T-cell (primary cell): ENCODE results near the gene RPL18A. TPM values are rescaled to one million over a fixed set of nuclear protein-coding genes. Genes with fewer than 3 reads are reported as not detected.
"Not testable (repeated sequence)": the region's sequence is repeated elsewhere in the genome, so short reads cannot be mapped to it uniquely, and the experiment has no call there.

Experiments used
- ATAC-seq, 4 experiments: fragments of 200-7000 bp in 3 of 4; fragments of 150-1000 bp in 1 of 4; cut with Tn5 transposase; replicated peaks in 1 of 4; 1 replicate in 3 of 4; 2 replicates in 1 of 4; pipeline ENCODE4 v1.10.0; 2021; ENCODE audit warnings: moderate library complexity in 3 of 4, mild to moderate bottlenecking in 2 of 4, moderate number of reproducible peaks in 1 of 4
- CTCF ChIA-PET, 2 donors: fragments of 300-600 bp; sonication (Branson Sonifier 250); formaldehyde crosslinking; loops; one replicate each; lab custom pipeline; 2022; ENCODE audit warnings: antibody characterized with exemption in 2 of 2; lab: Charles Lee
- POLR2A ChIA-PET, 2 donors: fragments of 300-600 bp; sonication (Branson Sonifier 250); formaldehyde crosslinking; loops; one replicate each; lab custom pipeline; 2022; ENCODE audit warnings: antibody characterized with exemption in 2 of 2; lab: Charles Lee
- DNase-seq, 35 experiments: peaks; one replicate each; pipeline versions ENCODE4 v3.0.0 to v3.0.0-alpha.2; 2013 to 2023
- H3K27ac ChIP-seq: one replicate; pipeline ENCODE4 v1.5.1; 2013; ENCODE audit warnings: low read length
- H3K27me3 ChIP-seq, 2 experiments: replicated peaks in 1 of 2; 1 replicate in 1 of 2; 2 replicates in 1 of 2; pipeline versions ENCODE4 v1.6.1 to v1.7.0; 2013; ENCODE audit warnings: low read length in 1 of 2, mixed read lengths in 1 of 2; ENCODE audit not compliant: control insufficient read depth in 2 of 2, insufficient read depth in 2 of 2; ENCODE audit errors: extremely low read depth in 1 of 2
- H3K36me3 ChIP-seq, 2 donors: 1 replicate in 1 of 2; 2 replicates in 1 of 2; pipeline versions ENCODE4 v1.6.1 to v1.7.0; 2013; ENCODE audit warnings: low read length in 1 of 2; ENCODE audit not compliant: control insufficient read depth in 2 of 2, insufficient read depth in 1 of 2; ENCODE audit errors: extremely low read depth in 1 of 2
- H3K4me1 ChIP-seq, 2 experiments: 1 replicate in 1 of 2; 2 replicates in 1 of 2; pipeline versions ENCODE4 v1.6.1 to v1.7.0; 2013; ENCODE audit warnings: low read length in 2 of 2, mixed read lengths in 1 of 2; ENCODE audit not compliant: insufficient read depth in 2 of 2, control insufficient read depth in 1 of 2; ENCODE audit errors: extremely low read depth in 1 of 2
- H3K4me3 ChIP-seq, 2 donors: 1 replicate in 1 of 2; 2 replicates in 1 of 2; pipeline versions ENCODE4 v1.5.1 to v1.7.0; 2013; ENCODE audit warnings: mild to moderate bottlenecking in 2 of 2, low read length in 1 of 2, moderate library complexity in 1 of 2; ENCODE audit not compliant: control insufficient read depth in 1 of 2; ENCODE audit errors: extremely low read depth in 1 of 2
- H3K9me3 ChIP-seq: 2 replicates; pipeline ENCODE4 v1.7.0; 2013
- H3K27ac Mint-ChIP-seq, 2 donors: one replicate each; pipeline ENCODE4 v1.8.0; 2020 to 2021; ENCODE audit warnings: mild to moderate bottlenecking in 2 of 2, mixed read lengths in 2 of 2
- H3K27me3 Mint-ChIP-seq, 2 donors: one replicate each; pipeline ENCODE4 v1.8.0; 2021 to 2022; ENCODE audit warnings: mixed read lengths in 2 of 2
- H3K36me3 Mint-ChIP-seq: one replicate; pipeline ENCODE4 v1.8.0; 2021; ENCODE audit warnings: mixed read lengths
- H3K4me1 Mint-ChIP-seq, 3 donors: one replicate each; pipeline ENCODE4 v1.8.0; 2020 to 2022; ENCODE audit warnings: mixed read lengths in 3 of 3, mild to moderate bottlenecking in 1 of 3
- H3K4me3 Mint-ChIP-seq, 3 donors: one replicate each; pipeline ENCODE4 v1.8.0; 2020 to 2022; ENCODE audit warnings: mild to moderate bottlenecking in 3 of 3, mixed read lengths in 3 of 3, moderate library complexity in 3 of 3
- H3K9me3 Mint-ChIP-seq, 3 donors: one replicate each; pipeline ENCODE4 v1.8.0; 2020 to 2022; ENCODE audit warnings: mixed read lengths in 3 of 3
- WGBS: methylation state at CpG from one replicate; pipeline ENCODE4 v1.1.5; 2013; ENCODE audit warnings: missing lambda C conversion rate; ENCODE audit not compliant: insufficient coverage; 5-methylcytosine and 5-hydroxymethylcytosine counted together
- total RNA-seq, 35 experiments: library from RNA in 6 of 35; stranded (reverse) in 6 of 35; fragments of 120-200 nt in 1 of 35; gene quantifications; one replicate each; pipeline versions ENCODE4 v1.2.1 to v1.2.4 and lab custom pipeline; 2013 to 2026

RPL18A gene
- total RNA-seq, 5 donors from 2014 or later (not counting 1 experiment from before 2014, with no cell fraction given) = 3,000 to 4,207 (median 4,048) TPM

DNA sequence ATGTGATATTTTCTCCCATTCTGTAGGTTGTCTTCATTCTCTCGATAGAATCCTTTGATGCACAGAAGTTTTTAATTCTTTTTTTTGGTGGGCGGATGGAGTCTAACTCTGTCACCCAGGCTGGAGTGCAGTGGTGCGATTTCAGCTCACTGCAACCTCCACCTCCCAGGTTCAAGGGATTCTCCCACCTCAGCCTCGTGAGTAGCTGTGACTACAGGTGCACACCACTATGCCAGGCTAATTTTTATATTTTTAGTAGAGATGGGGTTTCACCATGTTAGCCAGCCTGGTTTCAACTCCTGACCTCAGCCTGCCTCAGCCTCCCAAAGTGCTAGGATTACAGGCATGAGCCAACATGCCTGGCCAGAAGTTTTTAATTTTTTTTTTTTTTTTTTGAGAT is 27.5 kb downstream of the RPL18A start:
- not testable (repeated sequence) for H3K27ac Mint-ChIP-seq, H3K27ac ChIP-seq

DNA sequence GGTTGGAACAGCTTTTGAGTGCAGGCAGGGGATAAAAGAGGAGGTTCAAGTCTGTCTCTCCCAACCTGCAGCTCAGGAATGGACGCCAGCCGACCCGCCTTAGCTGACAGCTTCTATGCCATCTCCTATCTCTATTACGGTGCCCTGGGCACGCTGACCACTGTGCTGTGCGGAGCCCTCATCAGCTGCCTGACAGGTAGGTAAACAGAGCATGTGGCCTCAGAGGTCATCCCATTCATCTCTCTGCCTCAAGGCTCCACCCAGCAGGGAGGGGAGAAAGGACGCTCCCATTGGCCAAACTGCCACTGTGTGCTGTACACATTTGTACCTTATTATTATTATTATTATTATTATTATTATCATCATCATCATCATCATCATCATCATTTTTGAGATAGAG is 28.6 kb downstream of the RPL18A start:
- Mint-ChIP-seq H3K4me3 (no peak overlapping the region), H3K36me3 (peaks cover 18% of the 10 kb centered on the region), H3K4me1 (no peaks in the 10 kb centered on the region), H3K9me3 (no peaks in the 10 kb centered on the region), H3K27ac (no peak overlapping the region), H3K27me3 (peaks cover 0 to 3% of the 10 kb centered on the region in 2 donors)
- H3K27ac ChIP-seq = no peak overlapping the region
- H3K4me3 ChIP-seq = no peak overlapping the region
- no peaks in the 10 kb centered on the region for H3K9me3 ChIP-seq
- no peaks in the 10 kb centered on the region for H3K36me3 ChIP-seq
- ChIA-PET POLR2A (no interaction called here), CTCF (no interaction called here)
- ATAC-seq = no peak
- H3K27me3 ChIP-seq = no peaks in the 10 kb centered on the region
- 93% methylated on average over 6 of the region's 7 CpGs for WGBS
- DNase-seq = no peak
- H3K4me1 ChIP-seq = no peaks in the 10 kb centered on the region

More for the DNA sequence above, 27.5 kb downstream of the RPL18A start:
- POLR2A ChIA-PET, H3K9me3 ChIP-seq, DNase-seq, H3K9me3 Mint-ChIP-seq, H3K27me3 ChIP-seq, H3K27me3 Mint-ChIP-seq, H3K4me3 Mint-ChIP-seq, H3K4me3 ChIP-seq, H3K4me1 Mint-ChIP-seq, ATAC-seq, CTCF ChIA-PET, H3K4me1 ChIP-seq, H3K36me3 ChIP-seq: not testable (repeated sequence)
- no CpG with 5 or more reads among the region's 4 CpGs for WGBS
- H3K36me3 Mint-ChIP-seq = peaks cover 18% of the 10 kb centered on the region

DNA sequence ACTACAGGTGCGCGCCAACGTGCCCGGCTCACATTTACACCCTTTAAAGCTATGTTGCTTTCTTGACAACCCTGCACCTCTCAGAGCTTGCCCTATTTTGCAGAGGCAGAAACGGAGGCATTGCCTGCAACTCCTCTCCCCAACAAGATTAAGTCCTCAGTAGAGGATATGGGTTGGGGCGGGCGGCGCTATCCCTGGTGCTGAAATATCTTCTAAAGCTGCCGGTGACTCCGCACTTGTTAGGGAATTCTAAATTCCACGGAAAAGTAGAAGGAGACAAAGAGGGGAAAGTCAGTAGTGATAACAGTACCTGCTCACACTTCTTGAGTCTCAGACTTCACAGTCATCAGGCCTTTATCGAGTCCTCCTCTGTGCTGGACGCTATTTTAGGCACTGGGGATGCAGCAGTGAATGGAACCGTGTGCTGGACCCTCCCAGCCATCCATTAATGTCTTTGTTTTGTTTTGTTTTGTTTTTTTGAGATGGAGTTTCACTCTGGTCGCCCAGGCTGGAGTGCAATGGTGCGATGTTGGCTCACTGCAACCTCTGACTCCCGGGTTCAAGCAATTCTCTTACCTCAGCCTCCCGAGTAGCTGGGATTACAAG is 30.0 kb downstream of the RPL18A start:
- H3K27me3 Mint-ChIP-seq = peaks cover 0 to 3% of the 10 kb centered on the region in 2 donors
- peaks cover 20% of the 10 kb centered on the region for H3K36me3 Mint-ChIP-seq
- ChIA-PET CTCF (no interaction called here), POLR2A (no interaction called here)
- no peaks in the 10 kb centered on the region for H3K9me3 Mint-ChIP-seq
- ATAC-seq (no peak), DNase-seq (no peak)
- Histone ChIP-seq H3K4me3 (no peak overlapping the region), H3K9me3 (no peaks in the 10 kb centered on the region), H3K4me1 (no peaks in the 10 kb centered on the region), H3K27me3 (peaks cover 0 to 3% of the 10 kb centered on the region in 2 experiments), H3K36me3 (no peaks in the 10 kb centered on the region), H3K27ac (no peak overlapping the region)
- WGBS = 64% methylated on average over 3 of the region's 18 CpGs
- no peak overlapping the region for H3K27ac Mint-ChIP-seq
- H3K4me1 Mint-ChIP-seq = no peaks in the 10 kb centered on the region
- H3K4me3 Mint-ChIP-seq = no peak overlapping the region

DNA sequence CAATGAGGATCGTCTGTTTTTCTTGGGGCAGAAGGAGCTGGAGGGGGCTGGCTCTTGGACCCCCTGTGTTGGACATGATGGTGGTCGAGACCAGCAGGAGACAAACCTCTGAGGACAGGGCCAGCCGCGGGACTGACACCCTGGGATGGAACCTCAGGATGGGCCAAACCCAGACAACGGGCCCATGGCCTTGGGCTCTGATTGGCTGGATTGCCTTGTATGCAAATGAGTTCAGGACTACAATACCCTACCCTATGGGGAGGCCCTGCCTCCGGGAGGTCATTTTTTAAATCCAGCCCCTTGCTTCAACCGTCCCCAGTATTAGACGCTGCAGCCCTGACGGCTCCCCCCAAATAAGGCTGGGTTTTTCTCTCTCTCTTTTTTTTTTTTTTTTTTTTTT is 34.1 kb downstream of the RPL18A start:
- H3K9me3 ChIP-seq = no peaks in the 10 kb centered on the region
- H3K36me3 ChIP-seq = no peaks in the 10 kb centered on the region
- Mint-ChIP-seq H3K9me3 (no peaks in the 10 kb centered on the region), H3K27me3 (peaks cover 0 to 3% of the 10 kb centered on the region in 2 donors), H3K4me3 (no peak overlapping the region), H3K27ac (no peak overlapping the region), H3K4me1 (no peaks in the 10 kb centered on the region), H3K36me3 (peaks cover 14% of the 10 kb centered on the region)
- H3K4me3 ChIP-seq = no peak overlapping the region
- no peak overlapping the region for H3K27ac ChIP-seq
- CTCF ChIA-PET = no interaction called here
- H3K4me1 ChIP-seq = no peaks in the 10 kb centered on the region
- 96% methylated on average over 4 of the region's 9 CpGs for WGBS
- POLR2A ChIA-PET = interaction anchor here in 1 of 2 donors (0.6 kb wide), 1 partner anchor 97 kb away, joined by 4 read pairs; no protein-coding TSS in a partner anchor
- DNase-seq = no peak
- peaks cover 0 to 6% of the 10 kb centered on the region in 2 experiments for H3K27me3 ChIP-seq
- no peak for ATAC-seq

DNA sequence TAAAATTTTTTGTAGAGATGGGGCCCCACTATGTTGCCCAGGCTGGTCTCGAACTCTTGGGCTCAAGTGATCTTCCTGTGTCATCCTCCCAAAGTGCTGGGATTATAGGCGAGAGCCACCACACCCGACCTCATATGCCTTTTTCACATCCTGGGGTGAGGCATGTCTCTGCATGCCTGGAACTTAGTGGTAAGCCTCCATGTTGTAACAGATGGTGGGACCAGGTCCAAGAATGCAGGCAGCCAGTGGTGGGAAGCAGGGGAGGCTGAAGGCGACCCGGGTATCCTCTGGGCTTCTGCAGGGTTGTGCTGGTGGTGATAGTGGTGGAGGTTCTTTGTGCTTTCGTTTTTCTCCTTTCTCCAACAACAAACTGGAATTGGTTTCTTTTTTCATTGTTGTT is 43.0 kb downstream of the RPL18A start:
- H3K36me3 ChIP-seq = no peaks in the 10 kb centered on the region
- H3K27ac Mint-ChIP-seq = no peak overlapping the region
- no peak for DNase-seq

DNA sequence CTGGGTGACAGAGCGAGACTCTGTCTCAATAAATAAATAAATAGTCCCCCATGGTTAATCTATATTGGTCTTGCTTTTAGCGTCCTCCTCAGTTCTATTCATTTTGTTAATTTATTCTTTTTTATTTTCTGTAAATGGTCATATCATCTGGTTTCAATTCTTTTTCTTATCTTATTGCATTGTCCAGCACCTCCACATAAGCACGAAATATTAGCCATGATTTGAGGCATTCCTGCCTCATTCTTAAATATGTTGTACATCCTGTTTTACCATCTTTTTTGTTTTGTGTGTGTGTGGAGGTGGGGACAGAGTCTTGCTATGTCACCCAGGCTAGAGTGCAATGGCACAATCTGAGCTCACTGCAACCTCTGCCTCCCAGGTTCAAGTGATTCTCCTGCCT is 48.5 kb downstream of the RPL18A start:
- no peaks in the 10 kb centered on the region for H3K4me1 ChIP-seq
- Mint-ChIP-seq H3K27ac (no peak overlapping the region), H3K4me3 (no peak overlapping the region), H3K9me3 (peaks cover under 1 to 4% (median 3%) of the 10 kb centered on the region in 3 donors), H3K27me3 (peaks cover 5 to 7% of the 10 kb centered on the region in 2 donors), H3K36me3 (no peaks in the 10 kb centered on the region), H3K4me1 (no peaks in the 10 kb centered on the region)
- ChIA-PET POLR2A (no interaction called here), CTCF (no interaction called here)
- H3K27ac ChIP-seq = no peak overlapping the region
- peaks cover 0 to 24% of the 10 kb centered on the region in 2 experiments for H3K27me3 ChIP-seq
- no peak for DNase-seq
- no peak for ATAC-seq
- H3K36me3 ChIP-seq = no peaks in the 10 kb centered on the region
- H3K4me3 ChIP-seq = no peak overlapping the region
- WGBS = no CpG with 5 or more reads among the region's 3 CpGs
- H3K9me3 ChIP-seq = no peaks in the 10 kb centered on the region

More for the DNA sequence above, 43.0 kb downstream of the RPL18A start:
- Histone ChIP-seq H3K4me3 (no peak overlapping the region), H3K4me1 (no peaks in the 10 kb centered on the region), H3K27me3 (peaks cover 0 to 25% of the 10 kb centered on the region in 2 experiments), H3K9me3 (no peaks in the 10 kb centered on the region), H3K27ac (no peak overlapping the region)
- Mint-ChIP-seq H3K27me3 (peaks cover 15 to 21% of the 10 kb centered on the region in 2 donors), H3K4me3 (no peak overlapping the region), H3K36me3 (no peaks in the 10 kb centered on the region), H3K4me1 (no peaks in the 10 kb centered on the region), H3K9me3 (no peaks in the 10 kb centered on the region)
- CTCF ChIA-PET = no interaction called here
- POLR2A ChIA-PET = no interaction called here
- ATAC-seq = no peak
- 80% methylated on average over 1 of the region's 6 CpGs for WGBS
